Liver (tissue), 3 donors: ENCODE measurements around the gene GSPT1.

Source experiments
- CTCF ChIP-seq: fragments of 150-350 bp; IDR thresholded peaks from 2 replicates; pipeline ENCODE4 v1.5.1; 2017; ENCODE audit warnings: improper control_type of control experiment, low read depth, low read length; ENCODE audit not compliant: missing input control
- EGR1 ChIP-seq, 2 donors: IDR thresholded peaks; 2 replicates each; pipeline ENCODE4 v1.6.1; 2016 to 2018; ENCODE audit warnings: antibody characterized with exemption in 2 of 2, low read depth in 2 of 2
- FOXA1 ChIP-seq: IDR thresholded peaks from 2 replicates; pipeline ENCODE4 v1.6.1; 2016; ENCODE audit warnings: antibody characterized with exemption
- GABPA ChIP-seq, 2 donors: IDR thresholded peaks in 1 of 2; conservative IDR thresholded peaks in 1 of 2; 2 replicates each; pipeline ENCODE4 v1.6.1; 2016; ENCODE audit warnings: antibody characterized with exemption in 2 of 2, mild to moderate bottlenecking in 1 of 2, moderate library complexity in 1 of 2
- JUND ChIP-seq, 2 donors: IDR thresholded peaks; 2 replicates each; pipeline ENCODE4 v1.6.1; 2016; ENCODE audit warnings: antibody characterized with exemption in 2 of 2
- MAX ChIP-seq: IDR thresholded peaks from 2 replicates; pipeline ENCODE4 v1.6.1; 2016; ENCODE audit warnings: antibody characterized with exemption
- RAD21 ChIP-seq, 2 donors: IDR thresholded peaks; 2 replicates each; pipeline ENCODE4 v1.6.1; 2016; ENCODE audit warnings: antibody characterized with exemption in 2 of 2, mild to moderate bottlenecking in 2 of 2
- YY1 ChIP-seq: IDR thresholded peaks from 2 replicates; pipeline ENCODE4 v1.6.1; 2016; ENCODE audit warnings: antibody characterized with exemption, mild to moderate bottlenecking
- ZBTB33 ChIP-seq: IDR thresholded peaks from 2 replicates; pipeline ENCODE4 v1.6.1; 2016; ENCODE audit warnings: antibody characterized with exemption
- donor health status: healthy.
- donor health status: healthy.

GRCh38 chr16:11877374-11877773, 38.4 kb downstream of the GSPT1 start:
- no peak for TF ChIP-seq EGR1 (IDR thresholded peaks at IDR 0.05; ENCODE audit: low read depth in 2 of 2)
- no peak for TF ChIP-seq CTCF
- no peak for TF ChIP-seq FOXA1
- no peak for TF ChIP-seq ZBTB33
- no peak for TF ChIP-seq YY1
- TF ChIP-seq GABPA (IDR thresholded peaks at IDR 0.05 in 1 of 2, conservative IDR thresholded peaks at IDR 0.05 in 1 of 2): no peak
- TF ChIP-seq JUND (IDR thresholded peaks at IDR 0.05): no peak
- no peak for TF ChIP-seq MAX
- TF ChIP-seq RAD21 (IDR thresholded peaks at IDR 0.05): no peak
